ENCODE measurements around the gene TMED4. TPM values are rescaled to one million over a fixed set of nuclear protein-coding genes. Genes with fewer than 3 reads are reported as not detected.
A peak's percentile ranks its signal among the peaks of the same experiment; 100 is the strongest.

TMED4 gene
- total and polyA plus RNA-seq, 10 of the 15 experiments (the other 5 are each of a cell fraction or from before 2014, with no cell fraction given) = 20.8 to 71.3 (median 51.0) TPM

GRCh38 chr7:44573464-44574286 is 8.4 kb downstream of the TMED4 start, which contains the start of gene DDX56 (continued):
- TF ChIP-seq BCL3 (IDR thresholded peaks at IDR 0.05; ENCODE audit: borderline replicate concordance, insufficient read depth, low read depth, low read length, poor library complexity, severe bottlenecking) = no peak
- TF ChIP-seq HCFC1 (IDR thresholded peaks at IDR 0.05; ENCODE audit: low read length) = peak; percentile 63
- TF ChIP-seq SUPT20H (IDR thresholded peaks at IDR 0.05; ENCODE audit: borderline replicate concordance, control insufficient read depth, low read depth, low read length) = no peak
- TF ChIP-seq ZNF217 (IDR thresholded peaks at IDR 0.05) = no peak
- TF ChIP-seq IRF4 (IDR thresholded peaks at IDR 0.05; ENCODE audit: low read depth, low read length) = no peak
- no peak for TF ChIP-seq RUNX3 (IDR thresholded peaks at IDR 0.05; ENCODE audit: low read length)
- TF ChIP-seq PML (IDR thresholded peaks at IDR 0.05; ENCODE audit: low read length) = peak; percentile 85; the same call in 1 of the 2 replicates
- peak; percentile 28 for TF ChIP-seq SMAD1 (IDR thresholded peaks at IDR 0.05; ENCODE audit: low read depth, partially characterized antibody)
- TF ChIP-seq FOXK2 (IDR thresholded peaks at IDR 0.05) = peak; percentile 20; the same call in 1 of the 2 replicates
- TF ChIP-seq SP1 (IDR thresholded peaks at IDR 0.05; ENCODE audit: low read depth, low read length) = peak; percentile 63
- peak; percentile 14; the same call in 1 of the 2 replicates for TF ChIP-seq TARDBP (IDR thresholded peaks at IDR 0.05; ENCODE audit: borderline replicate concordance)
- TF ChIP-seq ZNF24 (IDR thresholded peaks at IDR 0.05) = no peak
- TF ChIP-seq MTA2 (IDR thresholded peaks at IDR 0.05; ENCODE audit: low read depth) = no peak
- no peak for TF ChIP-seq ZZZ3 (IDR thresholded peaks at IDR 0.05; ENCODE audit: control insufficient read depth, insufficient read length, low read depth)
- peak; percentile 76 for TF ChIP-seq CREB1 (IDR thresholded peaks at IDR 0.05; ENCODE audit: low read depth)
- peak; percentile 51; the same call in 1 of the 2 replicates for TF ChIP-seq PAX5 (IDR thresholded peaks at IDR 0.05; ENCODE audit: borderline replicate concordance, low read depth, low read length)
- no peak for TF ChIP-seq IRF3 (IDR thresholded peaks at IDR 0.05)
- no peak for TF ChIP-seq ZBTB33 (IDR thresholded peaks at IDR 0.05)
- TF ChIP-seq DPF2 (IDR thresholded peaks at IDR 0.05) = no peak
- no peak for TF ChIP-seq STAT3 (IDR thresholded peaks at IDR 0.05; ENCODE audit: low read depth, low read length)
- TF ChIP-seq HSF1 (IDR thresholded peaks at IDR 0.05; ENCODE audit: low read depth, low read length) = no peak
- TF ChIP-seq RCOR1 (conservative IDR thresholded peaks at IDR 0.05; ENCODE audit: low read depth, low read length) = no peak
- TF ChIP-seq HDAC2 (IDR thresholded peaks at IDR 0.05) = no peak
- TF ChIP-seq BMI1 (IDR thresholded peaks at IDR 0.05; ENCODE audit: borderline replicate concordance) = no peak
